GM12892 (cell line): Measurements from ENCODE around the gene AARSD1.

Experiments
- POLR2A ChIP-seq: IDR thresholded peaks from 2 replicates; pipeline ENCODE4 v1.6.1; 2011; ENCODE audit warnings: low read depth, low read length, control low read depth
- POLR2AphosphoS5 ChIP-seq: IDR thresholded peaks from 2 replicates; pipeline ENCODE4 v1.6.1; 2011; ENCODE audit warnings: low read depth, low read length, control low read depth
- TAF1 ChIP-seq: IDR thresholded peaks from 2 replicates; pipeline ENCODE4 v1.6.1; 2011; ENCODE audit warnings: low read depth, mild to moderate bottlenecking, control low read depth, low read length, borderline replicate concordance

DNA sequence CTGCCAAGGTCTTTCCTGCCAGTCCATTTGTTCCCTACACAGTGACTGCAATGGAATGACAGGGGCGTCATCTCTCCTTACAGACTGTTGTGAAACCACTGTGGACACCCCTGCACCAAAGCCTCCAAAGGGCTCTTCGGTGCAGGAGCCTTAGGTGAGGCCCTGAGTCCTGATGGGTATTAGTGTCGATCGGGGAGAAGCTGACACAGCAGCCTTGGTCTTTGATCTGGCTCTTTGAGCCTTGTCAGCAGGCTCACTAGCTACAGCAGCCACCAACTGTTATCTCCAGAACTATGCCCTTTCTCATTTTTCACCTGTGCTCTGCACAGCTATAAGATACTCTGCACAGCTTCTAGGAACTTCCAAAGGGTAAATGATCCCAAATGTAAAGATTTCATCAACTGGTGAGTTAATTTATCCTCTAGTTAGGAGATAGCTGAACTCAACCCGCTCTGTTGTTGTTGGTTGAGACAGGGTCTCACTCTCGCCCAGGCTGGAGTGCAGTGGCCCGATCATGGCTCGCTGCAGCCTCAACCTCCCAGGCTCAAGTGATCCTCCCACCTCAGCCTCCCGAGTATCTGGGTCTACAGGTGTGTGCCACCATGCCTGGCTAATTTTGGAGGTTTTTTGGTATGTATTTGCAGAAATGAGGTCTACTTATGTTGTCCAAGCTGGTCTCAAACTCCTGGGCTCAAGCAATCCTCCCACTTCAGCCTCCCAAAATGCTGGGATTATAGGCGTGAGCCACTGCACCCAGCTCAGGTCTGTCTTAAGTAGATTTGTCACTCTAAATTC lies 44.0 kb downstream of the AARSD1 start:
- TF ChIP-seq POLR2A: no peak
- TF ChIP-seq TAF1: no peak
- TF ChIP-seq POLR2AphosphoS5: no peak
